SK-N-SH (cell line): Measurements from ENCODE around the gene RPL21.

Experiments
- FOXM1 ChIP-seq: IDR thresholded peaks from 2 replicates; pipeline ENCODE4 v1.4.0; 2012; ENCODE audit warnings: low read depth, mild to moderate bottlenecking
- GATA2 ChIP-seq: sonication (generic); formaldehyde crosslinking; IDR thresholded peaks from 2 replicates; pipeline ENCODE4 v1.5.0; 2020; ENCODE audit warnings: mild to moderate bottlenecking, missing genetic modification reagents
- MXI1 ChIP-seq: IDR thresholded peaks from 2 replicates; pipeline ENCODE4 v1.6.1; 2012; ENCODE audit warnings: mild to moderate bottlenecking, low read depth, low read length, improper control_type of control experiment
- SIN3A ChIP-seq: IDR thresholded peaks from 2 replicates; pipeline ENCODE4 v1.6.1; 2012; ENCODE audit warnings: low read depth, mild to moderate bottlenecking, low read length, moderate library complexity, borderline replicate concordance
- TF ChIP-seq, protein P1 (sequence below): fragments of 200-600 bp; sonication (generic); IDR thresholded peaks from 2 replicates; pipeline ENCODE4 v1.6.1; 2017; ENCODE audit warnings: antibody characterized with exemption, mild to moderate bottlenecking, moderate library complexity
- TF ChIP-seq, protein P2 (sequence below): IDR thresholded peaks from 2 replicates; pipeline ENCODE4 v1.6.1; 2012; ENCODE audit warnings: mild to moderate bottlenecking, low read depth, low read length, moderate library complexity

DNA sequence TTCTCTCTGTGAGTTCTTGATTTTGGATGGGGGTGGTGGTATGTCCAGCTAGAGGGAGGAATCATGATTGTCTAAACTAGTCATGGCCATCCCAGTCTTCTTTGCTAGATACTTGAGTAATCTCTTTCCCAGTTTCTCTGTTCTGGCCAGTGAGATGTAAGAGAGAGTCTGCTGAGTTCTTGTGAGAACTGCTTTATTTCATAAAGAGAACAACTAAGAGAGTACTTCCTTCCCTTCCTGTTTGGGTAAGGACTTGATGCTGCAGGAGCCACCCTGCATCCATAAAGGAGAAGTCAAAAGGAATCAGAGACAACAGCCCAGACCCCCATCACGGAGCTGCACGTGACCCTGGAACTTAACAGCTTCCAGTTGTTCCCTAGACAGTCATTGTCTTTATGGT lies 16.2 kb downstream of the RPL21 start:
- TF ChIP-seq, protein P1, sequence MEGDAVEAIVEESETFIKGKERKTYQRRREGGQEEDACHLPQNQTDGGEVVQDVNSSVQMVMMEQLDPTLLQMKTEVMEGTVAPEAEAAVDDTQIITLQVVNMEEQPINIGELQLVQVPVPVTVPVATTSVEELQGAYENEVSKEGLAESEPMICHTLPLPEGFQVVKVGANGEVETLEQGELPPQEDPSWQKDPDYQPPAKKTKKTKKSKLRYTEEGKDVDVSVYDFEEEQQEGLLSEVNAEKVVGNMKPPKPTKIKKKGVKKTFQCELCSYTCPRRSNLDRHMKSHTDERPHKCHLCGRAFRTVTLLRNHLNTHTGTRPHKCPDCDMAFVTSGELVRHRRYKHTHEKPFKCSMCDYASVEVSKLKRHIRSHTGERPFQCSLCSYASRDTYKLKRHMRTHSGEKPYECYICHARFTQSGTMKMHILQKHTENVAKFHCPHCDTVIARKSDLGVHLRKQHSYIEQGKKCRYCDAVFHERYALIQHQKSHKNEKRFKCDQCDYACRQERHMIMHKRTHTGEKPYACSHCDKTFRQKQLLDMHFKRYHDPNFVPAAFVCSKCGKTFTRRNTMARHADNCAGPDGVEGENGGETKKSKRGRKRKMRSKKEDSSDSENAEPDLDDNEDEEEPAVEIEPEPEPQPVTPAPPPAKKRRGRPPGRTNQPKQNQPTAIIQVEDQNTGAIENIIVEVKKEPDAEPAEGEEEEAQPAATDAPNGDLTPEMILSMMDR, result no peak
- TF ChIP-seq SIN3A (no peak), MXI1 (no peak), FOXM1 (no peak), GATA2 (CRISPR knock-in tag) (no peak)
- TF ChIP-seq, protein P2, sequence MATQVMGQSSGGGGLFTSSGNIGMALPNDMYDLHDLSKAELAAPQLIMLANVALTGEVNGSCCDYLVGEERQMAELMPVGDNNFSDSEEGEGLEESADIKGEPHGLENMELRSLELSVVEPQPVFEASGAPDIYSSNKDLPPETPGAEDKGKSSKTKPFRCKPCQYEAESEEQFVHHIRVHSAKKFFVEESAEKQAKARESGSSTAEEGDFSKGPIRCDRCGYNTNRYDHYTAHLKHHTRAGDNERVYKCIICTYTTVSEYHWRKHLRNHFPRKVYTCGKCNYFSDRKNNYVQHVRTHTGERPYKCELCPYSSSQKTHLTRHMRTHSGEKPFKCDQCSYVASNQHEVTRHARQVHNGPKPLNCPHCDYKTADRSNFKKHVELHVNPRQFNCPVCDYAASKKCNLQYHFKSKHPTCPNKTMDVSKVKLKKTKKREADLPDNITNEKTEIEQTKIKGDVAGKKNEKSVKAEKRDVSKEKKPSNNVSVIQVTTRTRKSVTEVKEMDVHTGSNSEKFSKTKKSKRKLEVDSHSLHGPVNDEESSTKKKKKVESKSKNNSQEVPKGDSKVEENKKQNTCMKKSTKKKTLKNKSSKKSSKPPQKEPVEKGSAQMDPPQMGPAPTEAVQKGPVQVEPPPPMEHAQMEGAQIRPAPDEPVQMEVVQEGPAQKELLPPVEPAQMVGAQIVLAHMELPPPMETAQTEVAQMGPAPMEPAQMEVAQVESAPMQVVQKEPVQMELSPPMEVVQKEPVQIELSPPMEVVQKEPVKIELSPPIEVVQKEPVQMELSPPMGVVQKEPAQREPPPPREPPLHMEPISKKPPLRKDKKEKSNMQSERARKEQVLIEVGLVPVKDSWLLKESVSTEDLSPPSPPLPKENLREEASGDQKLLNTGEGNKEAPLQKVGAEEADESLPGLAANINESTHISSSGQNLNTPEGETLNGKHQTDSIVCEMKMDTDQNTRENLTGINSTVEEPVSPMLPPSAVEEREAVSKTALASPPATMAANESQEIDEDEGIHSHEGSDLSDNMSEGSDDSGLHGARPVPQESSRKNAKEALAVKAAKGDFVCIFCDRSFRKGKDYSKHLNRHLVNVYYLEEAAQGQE, result no peak
